Right lobe of liver (tissue), 4 donors: Measurements from ENCODE around the gene PCNX2.

ENCODE experiments used
- CTCF ChIP-seq, 4 donors: fragments of 200-600 bp in 3 of 4; fragments of 450-650 bp in 1 of 4; IDR thresholded peaks; one replicate each; pipeline versions ENCODE4 v1.5.1 to v1.8.0; 2016 to 2022; ENCODE audit warnings: antibody characterized with exemption in 4 of 4, mild to moderate bottlenecking in 2 of 4
- POLR2A ChIP-seq: fragments of 450-650 bp; IDR thresholded peaks from one replicate; pipeline ENCODE4 v1.6.1; 2017; ENCODE audit warnings: antibody characterized with exemption, mild to moderate bottlenecking
- donor health status: DM: no; HTN: no; CAD: no.
- donor health status: DM: no; HTN: no; CAD: no.
- donor health status: DM: no; HTN: yes; CAD: no.

DNA sequence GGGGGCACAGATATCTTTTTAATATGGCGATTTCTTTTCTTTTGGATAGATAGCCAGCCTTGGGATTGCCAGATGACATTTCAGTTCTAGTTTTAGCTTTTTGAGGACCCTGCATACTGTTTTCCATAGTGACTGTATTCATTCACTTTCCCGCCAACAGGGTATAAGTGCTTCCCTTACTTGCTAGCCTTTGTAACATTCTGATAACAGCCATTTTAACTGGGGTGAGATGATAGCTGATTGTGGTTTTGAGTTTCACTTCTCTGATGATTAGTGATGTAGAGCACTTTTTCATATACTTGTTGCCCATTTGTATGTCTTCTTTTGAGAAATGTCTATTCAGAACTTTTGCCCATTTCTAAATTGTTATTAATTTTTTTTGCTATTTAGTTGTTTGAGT lies 193.2 kb downstream of the PCNX2 start:
- TF ChIP-seq POLR2A (no peak), CTCF (IDR thresholded peaks at IDR 0.05) (no peak)
